Cardiac muscle cell (in vitro differentiated cells and primary cell): Measurements from ENCODE around the gene EEPD1. TPM values are rescaled to one million over a fixed set of nuclear protein-coding genes. Genes with fewer than 3 reads are reported as not detected.

ENCODE experiments used
- DNase-seq, 2 donors: peaks; one replicate each; pipeline versions ENCODE4 v3.0.0 to v3.0.0-alpha.2; 2010 to 2017; ENCODE audit warnings: low read depth in 1 of 2, low spot score in 1 of 2
- H3K27ac ChIP-seq: fragments of 200-600 bp; sonication (generic); 2 replicates; pipeline ENCODE4 v1.5.1; 2016
- H3K27me3 ChIP-seq: fragments of 200-600 bp; sonication (generic); 2 replicates; pipeline ENCODE4 v1.6.0; 2016; ENCODE audit warnings: control low read depth
- H3K36me3 ChIP-seq: fragments of 200-600 bp; sonication (generic); 2 replicates; pipeline ENCODE4 v1.5.1; 2016; ENCODE audit warnings: control low read depth
- H3K4me1 ChIP-seq: fragments of 200-600 bp; sonication (generic); 2 replicates; pipeline ENCODE4 v1.8.1; 2017; ENCODE audit warnings: low read depth, mild to moderate bottlenecking, mixed run types
- H3K4me3 ChIP-seq: fragments of 200-600 bp; sonication (generic); 2 replicates; pipeline ENCODE4 v1.5.1; 2016; ENCODE audit warnings: mild to moderate bottlenecking
- H3K9me3 ChIP-seq: fragments of 200-600 bp; sonication (generic); 2 replicates; pipeline ENCODE4 v1.5.1; 2017; ENCODE audit warnings: low read depth, mild to moderate bottlenecking, control low read depth
- CTCF ChIP-seq: IDR thresholded peaks from 2 replicates; pipeline ENCODE4 v1.5.1; 2012; ENCODE audit warnings: low read depth, mild to moderate bottlenecking, low read length
- polyA plus RNA-seq: library from polyadenylated mRNA; unstranded; fragments of >200 nt; fragmentation: Nextera tagmentation; extraction: Ambion mirVana; gene quantifications from 2 replicates; pipeline ENCODE4 v1.2.1, GENCODE V29; 2016
- total RNA-seq: library from RNA; depleted of rRNA; stranded (reverse); fragments of >200 nt; gene quantifications from 2 replicates; pipeline ENCODE4 v1.2.3, GENCODE V29; 2016

EEPD1 gene
- total and polyA plus RNA-seq, 2 experiments from 2014 or later, result 4.8 to 11.9 TPM

GRCh38 chr7:36265680-36266079, 112.6 kb downstream of the EEPD1 start:
- Histone ChIP-seq H3K27ac (no peak overlapping the region), H3K36me3 (no peaks in the 10 kb centered on the region), H3K27me3 (no peaks in the 10 kb centered on the region), H3K4me1 (peaks cover 5% of the 10 kb centered on the region), H3K9me3 (no peaks in the 10 kb centered on the region), H3K4me3 (no peak overlapping the region)
- DNase-seq, result peak in 1 of 2 donors; percentile 20
- TF ChIP-seq CTCF, result no peak

DNA sequence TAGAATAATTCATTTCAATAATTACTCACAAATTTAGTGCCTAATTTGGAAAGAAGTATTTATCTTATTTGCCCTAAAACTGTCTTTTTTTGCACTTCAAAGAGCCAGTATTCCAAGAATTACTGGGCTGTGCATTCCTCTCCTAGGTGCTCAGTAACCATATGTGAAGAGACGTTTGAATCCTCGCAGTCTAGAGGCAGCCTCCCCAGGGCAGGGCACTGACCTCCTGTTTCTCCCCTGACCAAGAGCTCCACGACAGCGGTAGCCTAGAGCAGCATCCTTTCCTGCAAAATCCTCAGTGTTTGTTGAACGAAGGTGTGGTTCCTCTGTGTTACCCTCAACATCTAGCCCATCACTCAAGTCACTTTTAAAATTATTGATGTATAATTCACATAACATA, 113.1 kb downstream of the EEPD1 start:
- DNase-seq, result no peak
- no peaks in the 10 kb centered on the region for H3K9me3 ChIP-seq
- H3K4me1 ChIP-seq, result peaks cover 5% of the 10 kb centered on the region
- no peak overlapping the region for H3K4me3 ChIP-seq
- no peaks in the 10 kb centered on the region for H3K27me3 ChIP-seq
- H3K36me3 ChIP-seq, result no peaks in the 10 kb centered on the region
- no peak for TF ChIP-seq CTCF
- no peak overlapping the region for H3K27ac ChIP-seq

DNA sequence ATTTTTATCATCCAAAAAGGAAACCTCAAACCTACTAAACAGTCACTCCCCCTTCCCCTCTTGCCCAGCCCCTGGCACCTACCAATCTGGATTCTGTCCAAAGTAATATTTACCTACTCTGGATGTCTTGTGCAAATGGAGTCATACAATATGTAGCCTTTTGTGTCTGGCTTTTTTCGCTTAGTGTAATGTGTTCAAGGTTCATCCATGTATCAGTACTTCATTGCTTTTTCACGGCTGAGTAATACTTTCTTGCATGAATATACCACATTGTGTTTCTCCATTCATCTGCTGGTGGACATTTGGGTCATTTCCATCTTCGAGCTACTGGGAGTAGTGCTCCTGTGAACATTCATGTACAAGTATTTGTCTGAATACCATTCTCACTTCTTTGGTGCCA, 113.6 kb downstream of the EEPD1 start:
- H3K4me3 ChIP-seq, result no peak overlapping the region
- H3K4me1 ChIP-seq, result peaks cover 5% of the 10 kb centered on the region
- no peaks in the 10 kb centered on the region for H3K9me3 ChIP-seq
- no peak for TF ChIP-seq CTCF
- no peaks in the 10 kb centered on the region for H3K36me3 ChIP-seq
- DNase-seq, result no peak
- H3K27me3 ChIP-seq, result no peaks in the 10 kb centered on the region
- no peak overlapping the region for H3K27ac ChIP-seq

GRCh38 chr7:36272211-36272566, 119.1 kb downstream of the EEPD1 start:
- Histone ChIP-seq H3K9me3 (no peaks in the 10 kb centered on the region), H3K4me3 (no peak overlapping the region), H3K27ac (no peak overlapping the region), H3K27me3 (no peaks in the 10 kb centered on the region), H3K36me3 (no peaks in the 10 kb centered on the region), H3K4me1 (no peaks in the 10 kb centered on the region)
- no peak for TF ChIP-seq CTCF
- no peak for DNase-seq

DNA sequence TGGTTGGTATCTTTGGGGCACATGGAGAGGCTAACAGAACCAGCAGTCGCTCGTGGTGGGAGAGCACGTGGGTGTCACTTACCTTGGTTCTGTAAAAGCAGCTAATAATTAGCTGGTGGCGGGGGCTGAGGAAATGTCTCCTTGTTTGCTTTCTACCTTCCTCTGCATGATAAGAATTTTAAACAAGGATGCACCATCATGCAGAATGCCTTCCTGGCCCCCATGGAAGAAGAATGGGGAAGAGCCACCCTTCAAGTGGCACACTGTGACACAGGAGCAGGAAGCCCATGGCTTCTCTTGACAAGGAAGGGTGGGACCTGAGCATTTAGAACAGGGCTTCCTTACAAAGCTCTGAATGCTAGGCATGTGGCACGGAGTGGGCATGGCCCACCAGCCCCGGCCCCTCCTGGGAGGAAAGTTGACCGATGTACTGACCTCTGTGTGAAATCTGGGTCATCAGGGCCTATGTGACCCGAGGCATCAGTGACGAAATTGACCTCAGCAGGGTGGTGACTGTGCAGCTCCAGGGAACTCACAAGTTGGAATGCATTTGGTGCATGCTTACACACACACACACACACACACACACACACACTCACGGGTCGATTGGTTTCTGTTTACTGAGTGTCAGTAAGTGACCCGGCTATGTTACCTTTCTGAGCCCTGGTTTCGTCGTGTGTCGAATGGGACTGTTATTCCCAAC, 119.7 kb downstream of the EEPD1 start:
- Histone ChIP-seq H3K4me1 (no peaks in the 10 kb centered on the region), H3K4me3 (no peak overlapping the region), H3K36me3 (no peaks in the 10 kb centered on the region), H3K9me3 (no peaks in the 10 kb centered on the region), H3K27ac (no peak overlapping the region), H3K27me3 (no peaks in the 10 kb centered on the region)
- no peak for TF ChIP-seq CTCF
- DNase-seq, result no peak
